Endothelial cell of umbilical vein (primary cell): ENCODE results near the gene HEATR5A. TPM values are rescaled to one million over a fixed set of nuclear protein-coding genes. Genes with fewer than 3 reads are reported as not detected.

Experiments
- BruUV-seq: library from RNA; stranded (reverse); fragments of 400-500 nt; replicated peaks from 2 replicates; lab custom pipeline; 2021; lab: Mats Ljungman, UMichigan
- CTCF ChIA-PET: fragments of 300-600, 350-600 bp; sonication (Branson Sonifier 250); formaldehyde crosslinking; loops from one replicate; lab custom pipeline; 2021; ENCODE audit warnings: antibody characterized with exemption, inconsistent platforms; lab: Charles Lee
- POLR2A ChIA-PET: fragments of 300-600, 350-600 bp; sonication (Branson Sonifier 250); formaldehyde crosslinking; loops from one replicate; lab custom pipeline; 2021; ENCODE audit warnings: antibody characterized with exemption, inconsistent platforms; lab: Charles Lee
- DNase-seq: peaks from one replicate; pipeline ENCODE4 v3.0.0-alpha.2; 2011; ENCODE audit warnings: low read depth, low spot score
- FAIRE-seq: peaks from 2 replicates; lab custom pipeline; 2011; peaks lifted over from hg19 to GRCh38; lab: Jason Lieb, UNC
- H2AFZ ChIP-seq: 2 replicates; pipeline ENCODE4 v1.6.0; 2012; ENCODE audit warnings: low read depth, low read length, control low read depth, inconsistent platforms
- H3K27ac ChIP-seq: 2 replicates; pipeline ENCODE4 v1.5.1; 2011; ENCODE audit warnings: low read depth, mild to moderate bottlenecking, control low read depth, low read length, moderate library complexity; ENCODE audit not compliant: insufficient read depth
- H3K27me3 ChIP-seq, 2 experiments: 2 replicates each; pipeline versions ENCODE4 v1.6.0 to v1.6.1; 2011; ENCODE audit warnings: low read length in 2 of 2, mixed read lengths in 1 of 2; ENCODE audit not compliant: control insufficient read depth in 2 of 2, insufficient read depth in 2 of 2
- H3K36me3 ChIP-seq, 2 experiments: 2 replicates in 1 of 2; 3 replicates in 1 of 2; pipeline ENCODE4 v1.5.1; 2011; ENCODE audit warnings: low read length in 2 of 2, mild to moderate bottlenecking in 1 of 2, moderate library complexity in 1 of 2; ENCODE audit not compliant: control insufficient read depth in 2 of 2, insufficient read depth in 2 of 2; ENCODE audit errors: extremely low read depth in 1 of 2
- H3K4me1 ChIP-seq: 3 replicates; pipeline ENCODE4 v1.5.1; 2011; ENCODE audit warnings: mild to moderate bottlenecking, low read length; ENCODE audit not compliant: control insufficient read depth, insufficient read depth; ENCODE audit errors: extremely low read depth
- H3K4me2 ChIP-seq: 2 replicates; pipeline ENCODE4 v1.6.1; 2011; ENCODE audit warnings: low read length, control low read depth, mixed read lengths; ENCODE audit not compliant: insufficient read depth
- H3K4me3 ChIP-seq, 3 experiments: fragments of 200-600 bp in 1 of 3; sonication (generic), shearing (Covaris generic) in 1 of 3; replicated peaks in 1 of 3; 2 replicates each; pipeline ENCODE4 v1.5.1; 2011 to 2016; ENCODE audit warnings: control low read depth in 3 of 3, low read length in 3 of 3, mild to moderate bottlenecking in 2 of 3, inconsistent platforms in 1 of 3, low read depth in 1 of 3, moderate library complexity in 1 of 3; ENCODE audit not compliant: insufficient read depth in 1 of 3
- H3K79me2 ChIP-seq: 2 replicates; pipeline ENCODE4 v1.6.0; 2012; ENCODE audit warnings: low read length, inconsistent platforms; ENCODE audit not compliant: control insufficient read depth, insufficient read depth
- H3K9ac ChIP-seq: replicated peaks from 2 replicates; pipeline ENCODE3; 2011; ENCODE audit warnings: low read length, control low read depth; ENCODE audit not compliant: insufficient read depth; ENCODE audit errors: extremely low read depth
- H3K9me1 ChIP-seq: replicated peaks from 3 replicates; pipeline ENCODE4 v1.6.0; 2011; ENCODE audit warnings: mild to moderate bottlenecking, low read length; ENCODE audit not compliant: control insufficient read depth, insufficient read depth; ENCODE audit errors: extremely low read depth
- H3K9me3 ChIP-seq: replicated peaks from 2 replicates; pipeline ENCODE4 v1.5.1; 2012; ENCODE audit warnings: low read length, inconsistent platforms; ENCODE audit not compliant: control insufficient read depth, insufficient read depth
- H4K20me1 ChIP-seq: replicated peaks from 2 replicates; pipeline ENCODE3; 2011; ENCODE audit warnings: mild to moderate bottlenecking, low read length; ENCODE audit not compliant: control insufficient read depth, insufficient read depth; ENCODE audit errors: extremely low read depth
- EZH2 ChIP-seq: IDR thresholded peaks from 2 replicates; pipeline ENCODE4 v1.6.1; 2012; ENCODE audit warnings: borderline replicate concordance, low read depth, mild to moderate bottlenecking, moderate library complexity, low read length, inconsistent platforms; ENCODE audit not compliant: severe bottlenecking
- FOS ChIP-seq: IDR thresholded peaks from 2 replicates; pipeline ENCODE4 v1.6.1; 2011; ENCODE audit warnings: mild to moderate bottlenecking, low read length, moderate library complexity, borderline replicate concordance; ENCODE audit not compliant: insufficient read depth
- GATA2 ChIP-seq: IDR thresholded peaks from 2 replicates; pipeline ENCODE4 v1.7.0; 2011; ENCODE audit warnings: low read depth, mild to moderate bottlenecking, moderate library complexity, mixed read lengths, low read length; ENCODE audit not compliant: insufficient read length, insufficient read depth
- JUN ChIP-seq: IDR thresholded peaks from 2 replicates; pipeline ENCODE4 v1.6.1; 2011; ENCODE audit warnings: borderline replicate concordance, low read depth; ENCODE audit not compliant: insufficient read length, insufficient read depth
- MAX ChIP-seq: IDR thresholded peaks from 2 replicates; pipeline ENCODE4 v1.6.1; 2011; ENCODE audit not compliant: insufficient read depth, insufficient read length
- MYC ChIP-seq: IDR thresholded peaks from one replicate; pipeline ENCODE4 v1.6.1; 2011; ENCODE audit warnings: mild to moderate bottlenecking, low read depth, low read length
- POLR2A ChIP-seq: IDR thresholded peaks from 2 replicates; pipeline ENCODE4 v1.6.1; 2012; ENCODE audit warnings: low read depth, mild to moderate bottlenecking, control low read depth, low read length
- POLR2AphosphoS5 ChIP-seq: IDR thresholded peaks from 2 replicates; pipeline ENCODE4 v1.6.1; 2012; ENCODE audit warnings: low read depth, mild to moderate bottlenecking, control low read depth, low read length, moderate library complexity; ENCODE audit not compliant: insufficient read depth
- dilution Hi-C: fragments of 300-500 bp; cut with MboI; formaldehyde crosslinking; loops from one replicate; pipeline ENCODE4 v1.15.0; 2019; ENCODE audit warnings: low sequenced_read_pairs; ENCODE audit not compliant: extremely low pct_ligation_motif_present
- intact Hi-C: fragments of 100-400 bp; cut with micrococcal nuclease; formaldehyde crosslinking; loops from one replicate; pipeline ENCODE4 v1.10.0; 2022
- polyA plus RNA-seq, 4 experiments: library from polyadenylated mRNA; depleted of rRNA in 3 of 4; stranded (reverse) in 3 of 4; unstranded in 1 of 4; fragments of >200 nt; gene quantifications; 2 replicates each; pipeline versions ENCODE4 v1.2.1 to v1.2.3, GENCODE V29; 2011 to 2012; ENCODE audit warnings: missing spikeins in 1 of 4
- total RNA-seq: library from RNA; stranded (reverse); gene quantifications from 2 replicates; pipeline ENCODE4 v1.2.3, GENCODE V29; 2021
- TF ChIP-seq, protein P1 (sequence below), 2 donors: IDR thresholded peaks; 1 replicate in 1 of 2; 2 replicates in 1 of 2; pipeline ENCODE4 v1.5.1; 2011; ENCODE audit warnings: low read length in 2 of 2, mild to moderate bottlenecking in 2 of 2, moderate library complexity in 2 of 2, control low read depth in 1 of 2, inconsistent platforms in 1 of 2, low read depth in 1 of 2; ENCODE audit not compliant: insufficient read depth in 1 of 2; ENCODE audit errors: extremely low read depth in 1 of 2

Gene HEATR5A
- total and polyA plus RNA-seq, 2 donors (not counting 3 experiments of a cell fraction or from before 2014, with no cell fraction given) = 12.6 to 45.3 TPM

- no peak overlapping the region for H3K4me2 ChIP-seq
- no peak for DNase-seq
- H3K4me1 ChIP-seq = no peaks in the 10 kb centered on the region
- H3K9me1 ChIP-seq = no peaks in the 10 kb centered on the region
- no peak overlapping the region for H2AFZ ChIP-seq
- H3K27me3 ChIP-seq = no peaks in the 10 kb centered on the region
- FAIRE-seq = no peak
- H3K79me2 ChIP-seq = no peaks in the 10 kb centered on the region
- TF ChIP-seq POLR2A = no peak
- TF ChIP-seq POLR2AphosphoS5 = no peak
- TF ChIP-seq JUN = no peak
- no peak for TF ChIP-seq MYC
- TF ChIP-seq, protein P1, sequence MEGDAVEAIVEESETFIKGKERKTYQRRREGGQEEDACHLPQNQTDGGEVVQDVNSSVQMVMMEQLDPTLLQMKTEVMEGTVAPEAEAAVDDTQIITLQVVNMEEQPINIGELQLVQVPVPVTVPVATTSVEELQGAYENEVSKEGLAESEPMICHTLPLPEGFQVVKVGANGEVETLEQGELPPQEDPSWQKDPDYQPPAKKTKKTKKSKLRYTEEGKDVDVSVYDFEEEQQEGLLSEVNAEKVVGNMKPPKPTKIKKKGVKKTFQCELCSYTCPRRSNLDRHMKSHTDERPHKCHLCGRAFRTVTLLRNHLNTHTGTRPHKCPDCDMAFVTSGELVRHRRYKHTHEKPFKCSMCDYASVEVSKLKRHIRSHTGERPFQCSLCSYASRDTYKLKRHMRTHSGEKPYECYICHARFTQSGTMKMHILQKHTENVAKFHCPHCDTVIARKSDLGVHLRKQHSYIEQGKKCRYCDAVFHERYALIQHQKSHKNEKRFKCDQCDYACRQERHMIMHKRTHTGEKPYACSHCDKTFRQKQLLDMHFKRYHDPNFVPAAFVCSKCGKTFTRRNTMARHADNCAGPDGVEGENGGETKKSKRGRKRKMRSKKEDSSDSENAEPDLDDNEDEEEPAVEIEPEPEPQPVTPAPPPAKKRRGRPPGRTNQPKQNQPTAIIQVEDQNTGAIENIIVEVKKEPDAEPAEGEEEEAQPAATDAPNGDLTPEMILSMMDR (IDR thresholded peaks at IDR 0.05; ENCODE audit: extremely low read depth in 1 of 2, insufficient read depth in 1 of 2, low read depth in 1 of 2, low read length in 2 of 2) = no peak
- no peak for TF ChIP-seq FOS
- TF ChIP-seq MAX = no peak
- no peak for TF ChIP-seq EZH2
- no peak for TF ChIP-seq GATA2
- no peak overlapping the region for H3K4me3 ChIP-seq
- dilution Hi-C loops = no loop called here
- ChIA-PET POLR2A (no interaction called here), CTCF (interaction anchor here (1.0 to 1.6 kb wide), 2 partner anchors 12 to 34 kb away, joined by 4 read pairs; partner anchors contain the start of gene HEATR5A)
- H3K27ac ChIP-seq = no peak overlapping the region
- no TSS peak for BruUV-seq
- intact Hi-C loops = no loop called here
- no peaks in the 10 kb centered on the region for H4K20me1 ChIP-seq
- H3K9ac ChIP-seq = no peak overlapping the region
- H3K36me3 ChIP-seq = peaks cover 0 to 7% of the 10 kb centered on the region in 2 experiments
- H3K9me3 ChIP-seq = no peaks in the 10 kb centered on the region
These were observed 34.1 kb downstream of the HEATR5A start for GRCh38 chr14:31386271-31386670.
